ENCODE results near the gene ABLIM3.
"Not testable (repeated sequence)": the region's sequence is repeated elsewhere in the genome, so short reads cannot be mapped to it uniquely, and the experiment has no call there.

ABLIM3 gene

GRCh38 chr5:149268928-149269557 is 127.8 kb downstream of the ABLIM3 start:
- peak; percentile 53 for DNase-seq (ENCODE audit: insufficient read length, low spot score)
- TF ChIP-seq PAX5 (IDR thresholded peaks at IDR 0.05; ENCODE audit: insufficient read depth, low read length, severe bottlenecking), result no peak
- peak; percentile 26 for FAIRE-seq

- FAIRE-seq (no peak), DNase-seq (ENCODE audit: insufficient read length, low spot score) (no peak)
- TF ChIP-seq POLR2A (IDR thresholded peaks at IDR 0.05; ENCODE audit: low read depth, low read length), result no peak
- TF ChIP-seq PAX5 (IDR thresholded peaks at IDR 0.05; ENCODE audit: insufficient read depth, low read length, severe bottlenecking), result no peak
- no peak for TF ChIP-seq POU2F2 (IDR thresholded peaks at IDR 0.05; ENCODE audit: low read depth, low read length)
- TF ChIP-seq SPI1 (IDR thresholded peaks at IDR 0.05; ENCODE audit: low read depth, low read length), result no peak
- no peak for TF ChIP-seq TAF1 (IDR thresholded peaks at IDR 0.05; ENCODE audit: low read depth, low read length)
- TF ChIP-seq POLR2AphosphoS5 (IDR thresholded peaks at IDR 0.05; ENCODE audit: low read depth, low read length), result no peak
Measured at GRCh38 chr5:149271195-149271715, 130.0 kb downstream of the ABLIM3 start.

- no peak for TF ChIP-seq POLR2A (IDR thresholded peaks at IDR 0.05; ENCODE audit: low read depth, low read length)
- no peak for TF ChIP-seq POLR2AphosphoS5 (IDR thresholded peaks at IDR 0.05; ENCODE audit: low read depth, low read length)
- no peak for TF ChIP-seq POU2F2 (IDR thresholded peaks at IDR 0.05; ENCODE audit: low read depth, low read length)
- TF ChIP-seq SPI1 (IDR thresholded peaks at IDR 0.05; ENCODE audit: low read depth, low read length), result no peak
- TF ChIP-seq PAX5 (IDR thresholded peaks at IDR 0.05; ENCODE audit: insufficient read depth, low read length, severe bottlenecking), result no peak
- no peak for TF ChIP-seq TAF1 (IDR thresholded peaks at IDR 0.05; ENCODE audit: low read depth, low read length)
- FAIRE-seq (no peak), DNase-seq (ENCODE audit: insufficient read length, low spot score) (no peak)
Measured at GRCh38 chr5:149271716-149272563, 130.6 kb downstream of the ABLIM3 start, which contains the start of gene AFAP1L1. Gene AFAP1L1, plus strand, starts transcription at chr5:149271859. Its CDS starts 110 bp downstream, at chr5:149271969.

GRCh38 chr5:149272781-149273180 is 131.5 kb downstream of the ABLIM3 start:
- not testable (repeated sequence) for FAIRE-seq; DNase-seq (ENCODE audit: insufficient read length, low spot score)

- DNase-seq (ENCODE audit: insufficient read length, low spot score) (no peak), FAIRE-seq (no peak)
- TF ChIP-seq POLR2A (IDR thresholded peaks at IDR 0.05; ENCODE audit: low read depth, low read length), result no peak
- no peak for TF ChIP-seq POLR2AphosphoS5 (IDR thresholded peaks at IDR 0.05; ENCODE audit: low read depth, low read length)
- TF ChIP-seq SPI1 (IDR thresholded peaks at IDR 0.05; ENCODE audit: low read depth, low read length), result no peak
- no peak for TF ChIP-seq TAF1 (IDR thresholded peaks at IDR 0.05; ENCODE audit: low read depth, low read length)
Measured at GRCh38 chr5:149273237-149273636, 131.9 kb downstream of the ABLIM3 start.

GRCh38 chr5:149273950-149274349 is 132.7 kb downstream of the ABLIM3 start:
- no peak for TF ChIP-seq POLR2AphosphoS5 (IDR thresholded peaks at IDR 0.05; ENCODE audit: low read depth, low read length)
- TF ChIP-seq SPI1 (IDR thresholded peaks at IDR 0.05; ENCODE audit: low read depth, low read length), result no peak
- no peak for TF ChIP-seq POU2F2 (IDR thresholded peaks at IDR 0.05; ENCODE audit: low read depth, low read length)
- no peak for TF ChIP-seq PAX5 (IDR thresholded peaks at IDR 0.05; ENCODE audit: insufficient read depth, low read length, severe bottlenecking)
- TF ChIP-seq POLR2A (IDR thresholded peaks at IDR 0.05; ENCODE audit: low read depth, low read length), result no peak
- TF ChIP-seq TAF1 (IDR thresholded peaks at IDR 0.05; ENCODE audit: low read depth, low read length), result no peak
- DNase-seq (ENCODE audit: insufficient read length, low spot score) (no peak), FAIRE-seq (no peak)

- FAIRE-seq (no peak), DNase-seq (ENCODE audit: insufficient read length, low spot score) (no peak)
- no peak for TF ChIP-seq POLR2AphosphoS5 (IDR thresholded peaks at IDR 0.05; ENCODE audit: low read depth, low read length)
- no peak for TF ChIP-seq POLR2A (IDR thresholded peaks at IDR 0.05; ENCODE audit: low read depth, low read length)
- no peak for TF ChIP-seq SPI1 (IDR thresholded peaks at IDR 0.05; ENCODE audit: low read depth, low read length)
- TF ChIP-seq POU2F2 (IDR thresholded peaks at IDR 0.05; ENCODE audit: low read depth, low read length), result no peak
- no peak for TF ChIP-seq TAF1 (IDR thresholded peaks at IDR 0.05; ENCODE audit: low read depth, low read length)
- no peak for TF ChIP-seq PAX5 (IDR thresholded peaks at IDR 0.05; ENCODE audit: insufficient read depth, low read length, severe bottlenecking)
Measured at GRCh38 chr5:149274939-149275338, 133.6 kb downstream of the ABLIM3 start.

- FAIRE-seq (no peak), DNase-seq (ENCODE audit: insufficient read length, low spot score) (no peak)
- TF ChIP-seq POLR2A (IDR thresholded peaks at IDR 0.05; ENCODE audit: low read depth, low read length) (no peak), POU2F2 (IDR thresholded peaks at IDR 0.05; ENCODE audit: low read depth, low read length) (no peak), PAX5 (IDR thresholded peaks at IDR 0.05; ENCODE audit: insufficient read depth, low read length, severe bottlenecking) (no peak), POLR2AphosphoS5 (IDR thresholded peaks at IDR 0.05; ENCODE audit: low read depth, low read length) (no peak), TAF1 (IDR thresholded peaks at IDR 0.05; ENCODE audit: low read depth, low read length) (no peak), SPI1 (IDR thresholded peaks at IDR 0.05; ENCODE audit: low read depth, low read length) (no peak)
Measured at GRCh38 chr5:149277801-149278200, 136.5 kb downstream of the ABLIM3 start.

GRCh38 chr5:149278451-149279210 is 137.3 kb downstream of the ABLIM3 start:
- TF ChIP-seq POU2F2 (IDR thresholded peaks at IDR 0.05; ENCODE audit: low read depth, low read length) (no peak), POLR2AphosphoS5 (IDR thresholded peaks at IDR 0.05; ENCODE audit: low read depth, low read length) (no peak), SPI1 (IDR thresholded peaks at IDR 0.05; ENCODE audit: low read depth, low read length) (no peak), POLR2A (IDR thresholded peaks at IDR 0.05; ENCODE audit: low read depth, low read length) (no peak), TAF1 (IDR thresholded peaks at IDR 0.05; ENCODE audit: low read depth, low read length) (no peak), PAX5 (IDR thresholded peaks at IDR 0.05; ENCODE audit: insufficient read depth, low read length, severe bottlenecking) (no peak)
- DNase-seq (ENCODE audit: insufficient read length, low spot score) (no peak), FAIRE-seq (no peak)
